ENCODE results near the gene EBF3.

EBF3 gene

GRCh38 chr10:129965425-129965808, 1.3 kb upstream of the EBF3 start:
- no peaks in the 10 kb centered on the region for H3K9me3 ChIP-seq
- intact Hi-C loops (cut with DNase I; ENCODE audit: low total_unique reads) = loop anchor here (5.0 kb wide), 1 partner anchor 73 kb away; no protein-coding TSS in a partner anchor
- peak overlapping the region in 1 of 2 donors; percentile 70 for H3K4me3 ChIP-seq
- H3K27ac ChIP-seq = no peak overlapping the region
- H3K36me3 ChIP-seq = no peaks in the 10 kb centered on the region
- H3K4me1 ChIP-seq = peaks cover 0 to 53% (median 23%) of the 10 kb centered on the region in 4 donors
- no peak for TF ChIP-seq CTCF (IDR thresholded peaks at IDR 0.05)
- peaks cover 0 to 72% of the 10 kb centered on the region in 2 donors for H3K27me3 ChIP-seq
- no peak for DNase-seq

- H3K27ac ChIP-seq = no peak overlapping the region
- peaks cover 0 to 72% of the 10 kb centered on the region in 2 donors for H3K27me3 ChIP-seq
- no peak for TF ChIP-seq CTCF (IDR thresholded peaks at IDR 0.05)
- H3K36me3 ChIP-seq = no peaks in the 10 kb centered on the region
- intact Hi-C loops (cut with DNase I; ENCODE audit: low total_unique reads) = loop anchor here (5.0 kb wide), 1 partner anchor 73 kb away; no protein-coding TSS in a partner anchor
- no peaks in the 10 kb centered on the region for H3K9me3 ChIP-seq
- H3K4me1 ChIP-seq = peaks cover 0 to 51% (median 22%) of the 10 kb centered on the region in 4 donors
- H3K4me3 ChIP-seq = peak overlapping the region; percentile 61 to 70
- DNase-seq = peak in 1 of 2 donors; percentile 70
Observed at GRCh38 chr10:129964611-129965424, 744 bp upstream of the EBF3 start.

GRCh38 chr10:129962872-129963640, 1.0 kb downstream of the EBF3 start:
- Histone ChIP-seq H3K4me1 (peaks cover 0 to 53% (median 30%) of the 10 kb centered on the region in 4 donors), H3K27me3 (peaks cover 0 to 72% of the 10 kb centered on the region in 2 donors), H3K36me3 (no peaks in the 10 kb centered on the region), H3K4me3 (peak overlapping the region; percentile 61 to 70), H3K9me3 (no peaks in the 10 kb centered on the region), H3K27ac (peak overlapping the region; percentile 33 to 70)
- intact Hi-C loops (cut with DNase I; ENCODE audit: low total_unique reads) = no loop called here
- TF ChIP-seq CTCF (IDR thresholded peaks at IDR 0.05) = no peak
- DNase-seq = peak in 1 of 2 donors; percentile 76

GRCh38 chr10:129962031-129962871, 1.8 kb downstream of the EBF3 start:
- no peak for TF ChIP-seq CTCF (IDR thresholded peaks at IDR 0.05)
- intact Hi-C loops (cut with DNase I; ENCODE audit: low total_unique reads) = no loop called here
- Histone ChIP-seq H3K4me3 (peak overlapping the region; percentile 61 to 70), H3K36me3 (no peaks in the 10 kb centered on the region), H3K4me1 (peaks cover 0 to 47% (median 30%) of the 10 kb centered on the region in 4 donors), H3K9me3 (no peaks in the 10 kb centered on the region), H3K27ac (peak overlapping the region; percentile 33 to 70), H3K27me3 (peaks cover 0 to 71% of the 10 kb centered on the region in 2 donors)
- DNase-seq = peak in 1 of 2 donors; percentile 50

GRCh38 chr10:129961157-129961701, 2.8 kb downstream of the EBF3 start:
- intact Hi-C loops (cut with DNase I; ENCODE audit: low total_unique reads) = no loop called here
- Histone ChIP-seq H3K4me1 (peaks cover 0 to 43% (median 30%) of the 10 kb centered on the region in 4 donors), H3K27me3 (peaks cover 0 to 63% of the 10 kb centered on the region in 2 donors), H3K27ac (no peak overlapping the region), H3K36me3 (no peaks in the 10 kb centered on the region), H3K9me3 (no peaks in the 10 kb centered on the region), H3K4me3 (peak overlapping the region; percentile 8 to 44)
- TF ChIP-seq CTCF (IDR thresholded peaks at IDR 0.05) = no peak
- DNase-seq = no peak

All from tibial artery (tissue), 4 donors.